ENCODE data around the gene HNRNPM.
"Not testable (repeated sequence)": the region's sequence is repeated elsewhere in the genome, so short reads cannot be mapped to it uniquely, and the experiment has no call there.

Gene HNRNPM

GRCh38 chr19:8426283-8426682 lies 18.5 kb upstream of the HNRNPM start:
- DNase-seq, result no peak

DNA sequence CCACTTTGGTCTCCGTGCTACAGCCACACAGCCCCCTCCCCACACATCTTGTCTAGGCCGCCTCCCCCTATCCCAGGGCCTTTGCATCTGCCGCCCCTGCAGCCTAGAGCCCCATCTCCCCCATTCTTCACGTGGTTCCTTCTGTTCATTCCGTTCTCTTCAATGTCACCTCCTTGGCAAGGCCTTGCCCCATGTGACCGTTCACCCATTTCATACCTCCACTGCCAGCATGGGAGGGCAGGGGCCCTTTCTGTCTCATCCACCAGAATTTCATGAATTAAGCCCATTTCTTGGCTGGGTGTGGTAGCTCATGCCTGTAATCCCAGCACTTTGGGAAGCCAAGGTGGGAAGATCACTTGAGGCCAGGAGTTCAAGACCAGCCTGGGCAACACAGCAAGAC lies 15.7 kb upstream of the HNRNPM start:
- DNase-seq, result no peak

- no peak for DNase-seq
These were observed 14.9 kb upstream of the HNRNPM start for GRCh38 chr19:8429826-8430225.

DNA sequence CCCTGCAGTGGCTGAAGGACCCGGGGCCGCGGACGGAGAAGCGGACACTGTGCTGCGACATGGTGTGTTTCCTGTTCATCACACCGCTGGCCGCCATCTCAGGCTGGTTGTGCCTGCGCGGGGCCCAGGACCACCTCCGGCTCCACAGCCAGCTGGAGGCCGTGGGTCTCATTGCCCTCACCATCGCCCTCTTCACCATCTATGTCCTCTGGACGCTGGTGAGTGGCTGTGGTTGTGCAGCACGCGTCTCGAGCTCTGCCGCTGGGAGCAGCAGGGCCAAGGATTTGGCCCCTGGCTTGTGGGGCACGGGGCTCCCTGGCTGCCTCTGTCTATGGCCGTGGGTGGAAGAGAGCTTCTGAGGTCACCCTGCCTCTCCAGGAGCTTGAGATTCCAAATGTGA lies 14.1 kb upstream of the HNRNPM start:
- no peak for DNase-seq

DNA sequence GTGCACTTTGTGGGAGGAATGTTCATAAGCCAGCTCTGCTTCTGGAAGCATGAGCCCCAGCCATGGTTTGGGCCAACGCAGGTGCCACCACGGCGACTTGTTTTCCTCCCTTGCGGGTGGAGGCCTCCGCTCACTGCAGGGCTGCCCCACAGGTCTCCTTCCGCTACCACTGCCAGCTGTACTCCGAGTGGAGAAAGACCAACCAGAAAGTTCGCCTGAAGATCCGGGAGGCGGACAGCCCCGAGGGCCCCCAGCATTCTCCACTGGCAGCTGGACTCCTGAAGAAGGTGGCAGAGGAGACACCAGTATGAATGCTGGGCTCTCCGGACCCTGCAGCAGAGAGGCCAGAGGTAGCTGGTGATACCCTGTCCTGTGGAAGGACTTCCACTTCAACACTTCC lies 6.5 kb upstream of the HNRNPM start:
- DNase-seq, result no peak

GRCh38 chr19:8441725-8442544 lies 2.8 kb upstream of the HNRNPM start:
- DNase-seq, result no peak

DNA sequence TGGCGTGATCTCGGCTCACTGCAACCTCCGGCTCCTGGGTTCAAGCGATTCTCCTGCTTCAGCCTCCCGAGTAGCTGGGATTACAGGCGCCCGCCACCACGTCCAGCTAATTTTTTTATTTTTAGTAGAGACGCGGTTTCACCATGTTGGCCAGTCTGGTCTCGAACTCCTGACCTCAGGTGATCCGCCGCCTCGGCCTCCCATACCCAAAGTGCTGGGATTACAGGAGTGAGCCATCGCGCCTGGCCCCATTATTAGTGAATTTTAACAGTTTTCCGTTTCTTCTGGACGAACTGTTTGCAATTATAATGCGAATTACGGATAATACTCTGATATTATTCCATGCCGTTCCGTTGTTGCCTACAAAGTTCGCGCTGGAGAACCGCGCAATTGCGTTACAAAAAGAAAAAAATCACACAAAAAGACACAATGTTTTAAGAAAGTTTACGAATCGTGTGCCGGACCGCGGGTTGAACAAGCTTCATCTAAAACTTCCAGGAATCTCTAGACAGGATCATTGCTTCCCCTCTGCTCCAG lies 567 bp upstream of the HNRNPM start:
- DNase-seq, result not testable (repeated sequence)

DNA sequence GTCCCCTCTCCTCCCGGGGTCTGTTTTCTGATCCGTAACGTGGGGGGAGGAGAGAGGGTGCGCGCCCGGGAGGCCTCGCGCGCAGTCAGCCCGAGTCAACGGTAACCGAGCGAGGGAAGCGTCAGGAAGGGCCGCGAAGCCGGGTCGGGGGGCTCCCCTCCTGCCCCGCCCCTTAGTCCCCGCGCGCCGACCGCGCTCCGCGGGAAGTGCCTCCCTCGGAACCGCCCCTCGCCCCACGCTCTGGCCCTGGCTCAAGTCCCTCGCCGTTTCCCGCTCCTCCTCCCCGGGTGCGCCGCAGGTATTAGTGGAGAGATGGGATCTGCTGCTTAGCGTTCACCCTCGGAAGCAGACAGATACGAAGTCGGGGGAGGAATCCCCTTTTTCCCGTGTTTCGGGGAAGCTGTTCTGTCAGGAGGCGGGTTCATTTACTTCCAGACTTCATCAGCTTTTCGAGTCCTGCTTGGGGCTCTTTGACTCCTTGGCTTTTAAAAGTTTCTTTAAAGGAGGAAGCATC lies 770 bp downstream of the HNRNPM start:
- DNase-seq, result peak; percentile 41

GRCh38 chr19:8446061-8446709 lies 1.4 kb downstream of the HNRNPM start:
- no peak for DNase-seq

- DNase-seq, result no peak
These were observed 5.1 kb downstream of the HNRNPM start for GRCh38 chr19:8449830-8450229.

- DNase-seq, result no peak
These were observed 6.6 kb downstream of the HNRNPM start for GRCh38 chr19:8451377-8451776.

DNA sequence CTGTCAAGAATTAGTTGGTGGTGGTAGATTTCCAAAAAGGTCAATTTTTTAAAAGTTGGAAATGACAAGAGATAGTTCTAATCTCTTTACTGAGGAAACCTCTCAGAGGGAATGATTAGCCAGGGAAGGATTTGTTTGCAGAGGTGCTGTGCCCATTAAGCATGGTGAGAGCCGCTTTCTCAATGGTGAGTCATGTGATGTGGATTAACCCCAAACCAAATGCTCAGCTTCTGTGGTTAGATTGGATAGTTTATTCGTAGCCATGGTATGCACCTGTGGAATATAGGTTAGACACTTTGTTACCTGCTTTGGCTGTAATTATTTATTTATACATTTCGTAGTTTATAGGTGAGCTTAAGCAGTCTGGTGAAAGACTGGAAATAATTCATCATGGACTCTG lies 7.1 kb downstream of the HNRNPM start:
- DNase-seq, result no peak

GRCh38 chr19:8452446-8453123 lies 7.8 kb downstream of the HNRNPM start:
- DNase-seq, result no peak

DNA sequence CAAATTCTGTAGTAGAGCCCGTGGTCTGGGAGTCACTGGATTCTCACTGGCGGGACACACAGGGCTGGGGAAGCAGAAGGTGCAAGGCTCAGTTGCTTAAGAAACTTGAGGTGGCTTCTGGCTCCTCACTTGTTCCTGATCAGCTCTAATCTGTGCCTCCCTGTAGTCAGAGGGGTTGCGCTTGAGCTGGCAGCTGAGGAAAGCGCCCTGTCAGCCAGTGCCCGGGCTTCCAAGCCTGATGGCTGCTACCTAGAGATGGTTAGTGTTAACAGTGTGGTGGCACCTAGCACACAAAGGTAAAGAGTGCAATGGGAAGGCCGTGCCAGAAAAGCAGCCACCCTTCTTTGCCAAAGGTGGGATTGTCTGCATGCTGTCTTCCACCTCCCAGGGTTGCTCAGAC lies 8.8 kb downstream of the HNRNPM start:
- no peak for DNase-seq

- no peak for DNase-seq
These were observed 9.4 kb downstream of the HNRNPM start for GRCh38 chr19:8454218-8454617.

- DNase-seq, result no peak
These were observed 10.2 kb downstream of the HNRNPM start for GRCh38 chr19:8455018-8455417.

GRCh38 chr19:8456064-8456463 lies 11.3 kb downstream of the HNRNPM start:
- DNase-seq, result no peak

DNA sequence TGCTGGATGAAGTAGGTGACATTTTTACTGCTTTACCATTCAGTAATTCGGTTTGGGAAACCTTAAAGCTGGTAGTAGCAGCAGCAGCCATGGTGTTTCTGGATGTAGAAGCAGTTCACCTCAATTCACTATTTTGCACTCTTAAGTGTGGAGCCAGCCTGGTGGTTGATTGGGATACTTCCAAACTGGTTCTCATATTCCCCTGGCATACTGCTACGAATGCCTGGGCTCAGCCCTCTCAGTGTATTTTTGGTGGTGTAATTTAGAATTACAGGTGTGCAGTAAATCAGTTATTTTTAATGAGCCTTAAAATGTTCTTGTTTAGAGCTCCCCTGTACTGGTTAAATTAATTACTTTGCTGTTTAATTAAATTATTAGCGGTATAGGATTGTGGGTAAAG lies 12.4 kb downstream of the HNRNPM start:
- DNase-seq, result no peak

DNA sequence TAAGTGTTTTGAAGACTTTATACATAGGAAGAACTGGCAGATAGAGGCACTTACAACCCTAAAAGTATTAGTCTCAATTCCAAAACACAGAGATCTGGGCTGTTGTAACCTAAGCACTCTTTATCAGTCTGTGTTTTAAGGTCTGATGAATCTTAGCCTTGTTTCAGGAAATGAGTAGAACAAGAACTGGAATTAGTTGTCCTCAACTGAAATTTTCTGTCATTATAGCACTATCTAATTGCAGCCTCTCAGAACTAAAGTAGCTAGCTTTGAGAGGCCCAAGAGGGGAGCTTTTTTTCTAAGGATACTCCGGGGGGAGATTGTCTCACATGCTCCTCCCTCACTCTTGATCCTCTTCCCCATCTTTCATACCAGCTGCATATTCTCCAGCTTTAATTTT lies 13.1 kb downstream of the HNRNPM start:
- DNase-seq, result no peak

DNA sequence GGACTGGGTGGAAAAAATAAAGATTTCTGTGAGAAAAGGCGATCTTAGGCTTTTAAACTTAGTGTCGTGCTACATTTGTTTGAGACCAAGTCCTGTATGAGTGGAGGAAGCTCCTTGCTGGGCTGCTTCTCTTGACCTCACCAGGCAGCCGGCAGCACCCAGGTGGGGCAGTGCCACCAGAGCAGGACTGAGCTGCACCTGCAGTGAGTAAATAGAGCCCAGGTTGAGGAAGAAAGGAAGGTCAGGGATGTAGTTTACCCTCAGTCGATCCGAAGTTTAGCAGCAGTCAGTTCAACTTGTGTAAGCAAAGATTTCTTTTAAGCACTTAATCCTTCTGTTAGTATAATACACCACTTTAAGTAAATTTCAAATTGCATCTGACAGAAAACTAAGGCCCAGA lies 13.6 kb downstream of the HNRNPM start:
- DNase-seq, result no peak

- DNase-seq, result no peak
These were observed 14.3 kb downstream of the HNRNPM start for GRCh38 chr19:8459095-8459494.

DNA sequence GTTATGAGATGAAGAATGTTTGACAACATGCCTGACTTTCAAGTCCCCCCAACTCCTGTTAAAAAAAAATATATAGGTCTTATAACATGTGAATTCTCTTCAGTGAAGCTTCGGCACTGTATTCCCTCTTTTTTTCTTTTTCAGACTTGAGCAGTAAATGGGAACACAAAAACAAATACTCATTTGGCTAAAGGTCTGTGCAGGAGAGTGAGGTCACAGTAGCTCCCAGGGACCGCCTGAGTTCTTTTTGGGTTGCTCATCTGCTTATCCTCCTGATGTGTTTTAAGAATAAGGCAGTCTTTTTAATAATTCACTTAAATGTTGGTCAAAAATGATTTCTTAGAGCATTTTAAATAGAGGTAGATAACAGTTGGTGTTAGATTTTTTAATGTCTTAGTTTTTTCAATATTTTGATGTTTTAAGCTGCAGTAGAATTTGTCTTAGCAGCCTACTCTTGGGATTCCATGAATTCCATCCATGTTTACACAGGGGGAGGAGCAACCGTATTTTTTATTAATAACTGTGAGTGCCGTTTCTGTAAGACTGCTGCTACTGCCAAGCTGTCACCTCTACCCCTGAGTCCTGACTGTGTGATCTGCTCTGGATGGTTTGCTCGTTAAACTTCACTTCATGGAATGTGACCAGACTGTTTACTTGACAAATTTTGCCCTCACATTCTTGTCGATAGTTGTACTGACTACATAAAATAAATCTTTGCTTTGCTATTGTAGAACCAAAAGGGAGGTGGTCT lies 14.9 kb downstream of the HNRNPM start:
- DNase-seq, result no peak

Data from NCI-H1105 (cell line).